ENCODE results near the gene INPP5D.
A peak's percentile ranks its signal among the peaks of the same experiment; 100 is the strongest.
"Not testable (repeated sequence)": the region's sequence is repeated elsewhere in the genome, so short reads cannot be mapped to it uniquely, and the experiment has no call there.

The INPP5D gene

DNA sequence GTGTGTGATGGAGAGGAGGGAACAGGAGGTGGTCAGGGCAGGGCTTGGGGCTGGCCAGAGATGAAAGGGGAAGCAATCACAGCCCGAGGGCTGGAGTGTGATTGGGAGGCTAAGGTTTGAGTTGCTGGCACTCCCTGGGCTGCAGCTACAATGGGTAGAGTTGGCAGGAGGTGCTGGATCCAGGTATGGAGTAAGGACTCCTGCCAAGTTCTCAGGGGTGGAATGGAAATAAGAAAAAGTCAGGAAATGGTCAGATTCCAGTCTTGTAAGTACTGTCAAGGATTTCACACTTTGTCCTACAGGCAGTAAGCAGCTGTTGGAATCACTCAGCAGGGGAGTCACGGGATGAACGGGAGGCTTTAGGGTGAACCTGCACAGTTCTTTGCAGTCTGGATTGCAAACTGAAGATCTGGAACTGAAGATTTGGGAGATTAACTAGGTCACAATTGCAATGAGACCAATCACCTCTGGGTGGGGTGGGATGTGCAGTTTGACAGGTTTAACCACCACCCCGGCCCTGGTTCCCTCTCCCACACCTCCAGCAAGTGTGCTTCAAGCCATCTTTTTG is 10.9 kb upstream of the INPP5D start:
- in situ Hi-C loops (cut with HindIII; ENCODE audit: low pct_ligation_motif_present, low pct_unique_long_range_greater_than_20kb, low sequenced_read_pairs), result no loop called here
- DNase-seq, result no peak

DNA sequence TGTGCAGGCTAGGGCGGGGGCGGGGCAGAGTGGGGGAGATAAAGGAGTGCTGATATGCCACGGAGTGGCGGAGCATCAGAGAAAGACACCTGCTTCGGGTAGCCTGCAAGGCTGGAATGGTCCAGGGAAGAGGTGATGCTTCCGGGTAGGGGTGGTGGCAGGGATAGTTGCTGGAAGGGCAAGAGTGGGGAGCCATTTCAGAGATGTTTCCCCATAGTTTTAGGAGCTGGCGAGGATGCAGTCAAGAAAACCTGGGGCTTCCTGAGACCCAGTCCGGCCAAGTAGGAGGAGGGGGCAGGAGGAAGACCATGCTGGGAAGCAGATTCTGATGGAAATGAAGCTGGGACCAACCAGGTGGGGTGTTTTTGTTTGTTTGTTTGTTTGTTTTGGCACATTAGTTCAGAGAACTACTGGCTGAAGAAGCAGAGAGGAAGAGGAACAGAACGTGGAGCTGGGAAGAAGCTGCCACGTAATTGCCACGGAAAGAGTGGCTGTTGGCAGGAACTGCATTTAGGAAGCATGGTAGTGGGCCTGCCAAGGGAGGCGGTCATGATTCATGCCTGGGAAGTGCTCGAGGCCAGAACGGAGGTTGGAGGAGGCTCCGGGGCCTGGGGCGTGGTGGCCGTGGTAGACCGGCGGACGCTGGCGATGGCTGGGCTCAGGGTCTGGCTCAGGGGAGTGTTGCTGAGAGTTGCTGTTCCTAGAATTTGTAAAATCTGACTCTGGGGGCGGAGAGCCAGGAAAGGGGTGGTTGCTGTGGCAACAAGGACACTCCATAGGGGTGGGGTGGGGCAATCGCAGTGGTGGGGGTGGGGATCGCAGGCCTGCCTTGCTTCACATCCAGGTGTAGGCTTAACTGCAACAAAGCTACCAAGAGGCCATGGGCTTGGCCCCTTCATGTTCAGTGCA is 8.6 kb upstream of the INPP5D start:
- no peak for DNase-seq
- in situ Hi-C loops (cut with HindIII; ENCODE audit: low pct_ligation_motif_present, low pct_unique_long_range_greater_than_20kb, low sequenced_read_pairs), result no loop called here

DNA sequence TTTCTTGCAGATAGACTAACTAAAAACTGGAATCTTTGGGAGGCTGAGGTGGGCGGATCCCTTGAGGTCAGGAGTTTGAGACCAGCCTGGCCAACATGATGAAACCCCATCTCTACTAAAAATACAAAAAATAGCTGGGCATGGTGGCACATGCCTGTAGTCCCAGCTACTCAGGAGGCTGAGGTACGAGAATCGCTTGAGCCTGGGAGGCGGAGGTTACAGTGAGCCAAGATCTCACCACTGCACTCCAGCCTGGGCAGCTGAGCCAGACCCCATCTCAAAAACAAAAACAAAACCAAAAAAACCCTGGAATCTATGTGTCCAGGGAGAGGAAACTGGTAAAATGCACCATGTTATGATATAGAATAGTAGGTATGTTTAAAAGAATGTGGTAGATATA is 7.6 kb upstream of the INPP5D start:
- DNase-seq; in situ Hi-C loops (cut with HindIII; ENCODE audit: low pct_ligation_motif_present, low pct_unique_long_range_greater_than_20kb, low sequenced_read_pairs): not testable (repeated sequence)

DNA sequence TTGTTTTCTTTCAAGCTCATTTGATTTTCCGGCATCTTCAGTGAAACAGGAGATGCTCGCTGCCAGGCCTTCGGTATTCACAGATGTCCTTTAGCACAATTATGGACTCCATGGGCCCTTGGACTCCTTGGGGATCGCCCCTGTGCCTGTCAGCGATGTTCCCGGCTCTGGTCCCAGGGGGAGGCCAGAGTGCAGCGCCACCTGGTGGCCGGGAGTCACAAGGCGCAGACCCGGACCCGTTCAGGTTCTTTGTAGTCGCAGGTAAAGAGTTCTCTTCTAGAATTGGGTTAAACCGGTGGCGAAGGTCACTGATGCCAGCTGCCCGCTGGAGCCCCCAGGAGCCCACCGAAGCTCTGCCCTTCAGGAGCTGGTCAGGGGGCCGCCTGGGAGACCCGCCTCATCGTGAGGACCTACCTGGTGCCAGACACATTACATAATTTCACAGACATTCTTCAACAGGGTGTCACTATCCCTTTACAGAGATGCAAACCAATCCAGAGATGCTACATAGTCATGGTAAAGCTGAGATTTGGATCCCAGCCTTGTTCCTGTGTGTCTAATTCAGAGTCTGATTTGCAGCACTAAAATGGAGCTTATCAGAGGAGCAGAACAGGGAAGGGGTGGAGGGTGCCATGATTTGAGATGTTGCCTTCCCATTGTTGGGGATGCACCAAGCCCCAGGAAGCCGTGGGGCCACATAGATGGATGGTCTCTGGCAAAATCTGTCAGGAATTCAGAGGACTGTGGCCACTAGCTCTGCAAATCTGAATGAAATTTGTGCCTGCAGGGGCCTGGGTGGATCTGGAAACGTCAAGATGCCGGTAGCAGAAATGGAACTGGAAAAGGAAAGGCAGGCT is 6.0 kb upstream of the INPP5D start:
- peak; percentile 60 for DNase-seq
- in situ Hi-C loops (cut with HindIII; ENCODE audit: low pct_ligation_motif_present, low pct_unique_long_range_greater_than_20kb, low sequenced_read_pairs), result no loop called here

DNA sequence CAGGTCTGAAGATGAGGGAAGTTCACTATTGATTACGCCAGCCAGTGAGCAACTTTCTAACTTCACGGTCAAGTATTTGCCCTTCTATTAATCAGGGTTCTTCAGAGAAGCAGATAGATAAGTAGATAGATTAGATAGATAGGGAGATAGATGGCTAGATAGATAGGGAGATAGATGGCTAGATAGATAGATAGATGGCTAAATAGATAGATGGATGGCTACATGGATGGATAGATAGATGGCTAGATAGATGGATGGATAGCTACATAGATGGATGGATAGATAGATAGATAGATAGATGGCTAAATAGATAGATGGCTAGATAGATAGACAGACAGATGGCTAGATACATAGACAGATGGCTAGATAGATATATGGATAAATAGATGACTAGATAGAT is 4.8 kb upstream of the INPP5D start:
- in situ Hi-C loops (cut with HindIII; ENCODE audit: low pct_ligation_motif_present, low pct_unique_long_range_greater_than_20kb, low sequenced_read_pairs), result no loop called here
- DNase-seq, result no peak

DNA sequence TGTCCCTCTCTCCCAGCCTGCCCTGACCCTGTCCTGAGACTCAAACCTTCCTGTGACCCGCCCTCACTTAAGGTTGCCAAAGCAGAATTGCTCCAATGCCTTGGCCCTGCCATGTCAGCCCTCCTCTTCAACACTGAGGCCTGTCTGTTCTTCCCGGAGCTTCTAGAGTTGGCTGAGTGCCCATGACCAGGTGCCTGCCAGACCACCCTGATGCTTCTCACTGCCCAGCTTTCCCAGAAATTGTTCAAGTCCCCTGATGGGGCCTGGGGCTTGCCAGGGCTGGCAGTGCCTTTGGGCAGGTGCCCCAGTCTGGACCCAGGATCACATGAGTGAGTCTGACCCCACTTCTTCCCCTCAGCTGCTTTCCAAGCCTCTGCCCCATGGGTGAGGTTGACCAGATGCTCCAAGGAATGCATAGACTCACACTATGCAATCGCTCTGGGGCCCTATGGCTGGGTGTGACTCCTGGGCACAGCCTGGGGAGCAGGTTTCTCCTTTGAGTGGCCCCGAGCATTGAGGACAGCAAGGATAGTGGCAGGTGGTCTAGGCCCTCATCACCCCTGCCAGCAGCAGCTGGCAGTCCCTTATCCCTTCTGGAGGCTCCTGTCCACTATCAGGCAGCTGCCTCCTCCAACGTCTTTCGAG is 3.1 kb upstream of the INPP5D start:
- no peak for DNase-seq
- in situ Hi-C loops (cut with HindIII; ENCODE audit: low pct_ligation_motif_present, low pct_unique_long_range_greater_than_20kb, low sequenced_read_pairs), result no loop called here

DNA sequence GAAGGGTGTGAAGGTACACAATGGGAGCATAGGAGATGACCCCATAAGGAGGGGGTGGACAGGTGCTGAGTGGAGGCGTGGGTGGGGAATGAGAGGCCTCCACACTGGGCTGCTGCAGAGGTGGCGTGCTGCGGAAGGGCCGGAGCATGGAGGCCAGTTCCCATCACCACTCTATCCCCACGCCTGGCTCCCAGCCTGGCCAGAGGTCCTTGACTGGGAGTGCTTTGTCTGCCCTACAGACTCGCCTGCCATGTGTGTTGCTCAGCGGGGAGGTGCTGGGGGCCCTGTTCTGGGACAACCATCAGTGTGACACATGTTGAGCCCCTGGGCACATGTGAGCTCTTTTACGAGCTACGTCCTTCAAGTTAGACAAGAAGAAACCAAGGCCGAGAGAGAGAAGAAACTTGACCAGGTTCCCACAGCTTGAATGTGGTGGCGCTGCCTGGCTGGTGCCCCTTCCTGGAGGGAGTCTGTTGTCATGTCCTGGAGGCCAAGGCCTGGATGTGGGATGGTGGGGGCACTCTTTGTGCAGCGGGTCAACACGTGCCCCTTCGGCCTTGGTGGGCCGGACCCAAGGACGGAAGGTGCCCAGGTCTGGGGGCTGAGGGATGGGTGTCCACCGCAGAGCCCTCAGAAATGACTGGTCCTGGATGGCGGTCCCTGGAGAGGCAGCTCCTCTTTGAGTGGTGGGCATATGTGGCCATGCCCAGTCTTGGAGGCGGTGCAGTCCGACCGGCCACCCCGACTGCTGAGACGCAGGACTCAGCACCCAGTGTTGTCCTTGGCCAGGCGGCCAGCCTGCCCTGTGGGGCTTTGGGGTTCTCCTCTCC is 1.2 kb upstream of the INPP5D start:
- in situ Hi-C loops (cut with HindIII; ENCODE audit: low pct_ligation_motif_present, low pct_unique_long_range_greater_than_20kb, low sequenced_read_pairs), result no loop called here
- no peak for DNase-seq

DNA sequence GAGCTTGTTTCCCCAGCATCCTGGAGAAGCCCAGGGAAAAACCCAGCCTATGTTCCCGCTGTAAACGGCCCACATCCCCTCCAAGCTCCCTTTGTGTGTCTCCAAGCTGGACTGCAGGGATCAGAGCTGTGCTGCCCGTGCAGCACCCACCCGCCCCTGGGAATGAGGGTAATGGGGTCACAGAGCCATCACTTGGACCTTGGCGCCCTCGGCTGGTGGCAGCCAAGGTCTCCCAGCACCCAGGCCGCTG is 670 bp upstream of the INPP5D start:
- in situ Hi-C loops (cut with HindIII; ENCODE audit: low pct_ligation_motif_present, low pct_unique_long_range_greater_than_20kb, low sequenced_read_pairs), result no loop called here
- no peak for DNase-seq

DNA sequence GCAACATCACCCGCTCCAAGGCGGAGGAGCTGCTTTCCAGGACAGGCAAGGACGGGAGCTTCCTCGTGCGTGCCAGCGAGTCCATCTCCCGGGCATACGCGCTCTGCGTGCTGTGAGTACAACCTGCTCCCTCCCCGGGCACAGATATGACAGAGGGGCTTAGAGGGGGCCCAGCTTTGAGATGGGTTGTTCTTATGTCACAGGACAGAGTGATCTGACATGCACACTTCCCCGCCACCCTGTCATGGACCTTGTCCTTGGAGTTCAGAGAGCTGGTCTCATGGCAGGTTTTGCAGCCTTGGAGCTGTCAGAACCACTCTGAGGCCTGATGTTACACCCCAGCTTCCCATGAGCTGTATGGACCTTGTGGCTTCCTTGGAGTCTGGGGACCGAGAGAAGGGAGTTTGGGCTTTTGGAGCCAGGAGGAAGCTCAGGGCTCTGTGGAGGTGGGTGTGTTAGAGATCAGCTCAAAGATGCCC is 398 bp downstream of the INPP5D start:
- no peak for DNase-seq
- in situ Hi-C loops (cut with HindIII; ENCODE audit: low pct_ligation_motif_present, low pct_unique_long_range_greater_than_20kb, low sequenced_read_pairs), result no loop called here

DNA sequence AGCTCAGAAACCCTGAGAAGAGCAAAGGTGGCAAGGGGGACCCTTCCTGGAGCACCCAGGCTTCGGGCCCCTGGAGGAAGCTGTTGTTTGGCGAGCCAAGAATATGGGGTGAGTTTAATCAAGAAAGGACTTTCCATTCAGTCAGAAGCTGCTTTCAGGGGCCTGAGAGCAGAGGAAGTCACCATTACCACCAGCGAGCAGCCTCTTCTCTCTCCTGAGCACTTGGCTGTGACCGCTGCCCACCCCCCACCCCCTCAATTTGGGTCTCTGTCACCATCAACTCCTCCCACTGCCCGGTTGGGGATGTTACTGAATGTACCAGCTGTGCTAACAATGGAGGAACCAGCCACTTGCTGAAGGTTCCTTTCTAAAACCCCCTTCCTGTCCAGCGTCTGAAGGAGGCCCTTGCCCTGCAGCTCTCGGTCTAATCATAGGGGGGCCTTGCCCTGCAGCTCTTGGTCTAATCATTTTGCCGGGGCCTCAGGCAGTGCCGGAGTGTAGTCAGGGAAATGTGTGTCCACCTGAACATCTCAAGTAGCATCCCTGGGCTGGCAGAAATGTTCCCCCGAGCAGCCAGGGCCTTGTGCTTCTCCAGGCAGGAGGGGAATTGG is 943 bp downstream of the INPP5D start:
- no peak for DNase-seq
- in situ Hi-C loops (cut with HindIII; ENCODE audit: low pct_ligation_motif_present, low pct_unique_long_range_greater_than_20kb, low sequenced_read_pairs), result no loop called here

DNA sequence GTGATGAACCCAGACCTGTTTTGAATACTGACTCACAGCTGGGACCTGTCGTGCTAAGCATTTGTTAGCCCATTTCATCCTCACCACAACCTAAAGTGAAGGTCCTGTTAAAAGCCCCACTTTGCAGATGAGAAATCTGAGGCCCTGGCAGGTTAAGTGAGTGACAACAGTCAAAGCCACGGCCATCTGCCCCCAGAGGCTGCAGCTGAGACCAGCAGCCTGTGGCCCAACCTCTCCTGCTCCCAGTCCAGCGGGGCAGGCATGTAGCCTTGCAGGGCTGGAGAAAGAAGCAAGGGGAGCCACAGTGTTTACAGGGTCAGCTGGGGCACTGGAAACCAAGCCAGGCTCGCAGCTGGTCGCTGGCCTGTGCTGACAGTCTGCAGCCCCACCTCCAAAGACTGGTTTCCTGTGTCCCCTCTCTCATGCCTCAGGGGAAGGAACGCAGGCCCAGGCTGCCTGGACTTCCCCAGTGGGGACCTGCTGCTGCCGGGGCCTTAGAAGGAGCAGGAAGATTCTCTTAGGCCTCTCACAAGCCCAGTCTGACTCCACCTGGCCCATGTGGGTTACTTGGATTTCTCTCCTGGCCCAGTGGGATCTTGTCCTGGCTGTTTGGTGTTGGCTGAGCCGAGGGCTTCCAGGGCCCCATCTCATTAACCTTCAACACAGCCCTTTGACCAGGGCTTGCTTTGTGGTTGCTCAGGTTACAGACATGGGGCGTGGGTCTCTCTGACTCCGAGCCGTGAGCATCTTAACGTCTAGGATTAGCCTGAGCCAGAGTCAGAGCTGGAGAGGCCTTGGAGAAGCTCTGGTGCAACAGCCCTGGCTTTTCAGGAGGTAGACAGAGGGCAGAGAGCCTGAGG is 1.7 kb downstream of the INPP5D start:
- in situ Hi-C loops (cut with HindIII; ENCODE audit: low pct_ligation_motif_present, low pct_unique_long_range_greater_than_20kb, low sequenced_read_pairs), result no loop called here
- no peak for DNase-seq

DNA sequence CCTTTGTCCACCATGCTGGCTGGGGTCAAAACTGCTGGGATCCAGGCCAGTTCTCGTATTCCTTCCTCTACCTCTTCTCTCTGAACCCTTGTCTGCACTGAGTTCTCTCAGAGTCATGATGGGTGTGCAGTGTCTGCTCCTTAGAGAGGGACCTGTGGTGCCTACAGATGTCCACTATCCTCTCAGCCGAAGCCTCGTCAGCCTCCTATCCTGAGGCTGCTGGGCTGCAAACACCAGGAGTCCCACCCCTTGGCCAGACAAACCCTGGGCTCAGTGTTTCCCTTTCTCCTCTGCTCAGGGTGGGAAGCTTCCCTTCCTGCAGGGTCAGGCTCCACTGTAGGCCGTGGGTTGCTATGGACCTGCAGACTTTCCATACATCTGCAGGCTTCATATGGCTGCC is 2.3 kb downstream of the INPP5D start:
- in situ Hi-C loops (cut with HindIII; ENCODE audit: low pct_ligation_motif_present, low pct_unique_long_range_greater_than_20kb, low sequenced_read_pairs), result no loop called here

DNA sequence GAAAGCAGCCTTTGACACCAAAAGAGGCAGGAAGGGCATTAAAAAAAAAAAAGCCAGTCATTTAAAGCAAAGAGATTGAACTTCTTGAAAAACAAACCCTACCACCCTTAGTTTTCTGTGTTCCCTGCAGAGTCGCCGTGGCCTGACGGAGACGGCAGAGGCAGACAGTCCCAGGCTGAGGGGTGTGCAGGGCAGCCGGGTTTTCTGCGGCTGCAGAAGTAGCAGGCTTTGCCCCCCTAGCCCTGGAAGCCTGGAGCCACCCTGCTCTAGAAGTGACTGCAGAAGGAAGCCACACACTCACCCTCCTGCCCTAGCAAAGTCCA is 2.8 kb downstream of the INPP5D start:
- in situ Hi-C loops (cut with HindIII; ENCODE audit: low pct_ligation_motif_present, low pct_unique_long_range_greater_than_20kb, low sequenced_read_pairs), result no loop called here

More for the DNA sequence above, 2.3 kb downstream of the INPP5D start:
- no peak for DNase-seq

DNA sequence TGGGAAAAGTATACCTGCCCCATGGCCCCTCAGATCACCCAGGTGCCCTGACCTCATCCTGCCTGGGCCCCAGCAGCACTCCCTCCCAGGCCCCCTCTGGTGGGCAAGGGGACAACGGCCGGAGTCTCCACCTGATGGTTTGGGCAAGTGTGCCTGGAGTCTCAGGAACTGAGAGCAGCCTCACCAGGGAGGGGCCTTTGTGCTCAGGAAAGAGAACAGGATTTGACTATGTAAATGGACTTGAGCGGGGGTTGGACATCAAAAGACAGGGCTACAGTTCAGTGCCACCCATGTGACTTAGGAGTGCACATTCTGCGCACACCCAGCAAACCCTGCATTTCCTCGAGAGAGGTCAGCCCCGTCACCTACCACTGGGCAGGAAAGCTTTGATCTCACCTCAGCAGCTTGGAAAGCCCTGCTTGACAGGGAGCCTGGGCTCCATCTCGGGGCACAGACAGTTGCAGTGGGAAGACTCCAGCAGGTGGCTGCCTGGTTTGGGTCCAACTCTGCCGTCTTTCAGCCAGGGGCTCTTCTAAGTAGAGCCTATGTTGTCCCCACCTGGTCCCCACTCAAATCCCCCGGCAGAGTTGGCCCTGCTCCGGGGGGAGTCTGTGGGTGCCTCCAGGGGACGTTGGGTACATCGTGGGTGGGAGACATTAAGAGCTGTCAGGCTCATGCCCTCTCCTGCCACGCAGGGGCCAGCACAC is 3.3 kb downstream of the INPP5D start:
- DNase-seq, result no peak
- in situ Hi-C loops (cut with HindIII; ENCODE audit: low pct_ligation_motif_present, low pct_unique_long_range_greater_than_20kb, low sequenced_read_pairs), result no loop called here

More for the DNA sequence above, 2.8 kb downstream of the INPP5D start:
- no peak for DNase-seq

DNA sequence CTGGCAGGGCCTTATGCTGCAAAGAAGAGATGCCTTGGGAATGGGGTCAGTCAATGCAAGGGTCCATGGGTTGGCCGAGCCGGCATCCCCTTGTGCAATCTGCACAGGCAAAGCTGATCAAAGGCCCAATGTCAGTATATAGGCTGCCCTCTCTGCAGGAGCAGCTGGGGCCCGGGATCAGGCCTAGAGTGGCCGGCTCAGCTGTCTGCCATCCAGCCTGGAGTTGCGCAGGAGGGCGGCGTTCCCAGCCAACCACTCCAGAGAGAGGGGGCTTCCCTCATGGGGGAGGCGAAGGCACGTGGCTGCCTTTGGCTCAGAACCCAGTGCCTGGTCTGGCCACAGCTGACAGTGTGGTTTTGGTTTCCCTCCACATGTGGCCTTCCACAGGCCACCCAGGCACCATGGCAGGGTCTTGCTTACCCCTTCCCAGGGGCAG is 3.9 kb downstream of the INPP5D start:
- in situ Hi-C loops (cut with HindIII; ENCODE audit: low pct_ligation_motif_present, low pct_unique_long_range_greater_than_20kb, low sequenced_read_pairs), result no loop called here
- no peak for DNase-seq

DNA sequence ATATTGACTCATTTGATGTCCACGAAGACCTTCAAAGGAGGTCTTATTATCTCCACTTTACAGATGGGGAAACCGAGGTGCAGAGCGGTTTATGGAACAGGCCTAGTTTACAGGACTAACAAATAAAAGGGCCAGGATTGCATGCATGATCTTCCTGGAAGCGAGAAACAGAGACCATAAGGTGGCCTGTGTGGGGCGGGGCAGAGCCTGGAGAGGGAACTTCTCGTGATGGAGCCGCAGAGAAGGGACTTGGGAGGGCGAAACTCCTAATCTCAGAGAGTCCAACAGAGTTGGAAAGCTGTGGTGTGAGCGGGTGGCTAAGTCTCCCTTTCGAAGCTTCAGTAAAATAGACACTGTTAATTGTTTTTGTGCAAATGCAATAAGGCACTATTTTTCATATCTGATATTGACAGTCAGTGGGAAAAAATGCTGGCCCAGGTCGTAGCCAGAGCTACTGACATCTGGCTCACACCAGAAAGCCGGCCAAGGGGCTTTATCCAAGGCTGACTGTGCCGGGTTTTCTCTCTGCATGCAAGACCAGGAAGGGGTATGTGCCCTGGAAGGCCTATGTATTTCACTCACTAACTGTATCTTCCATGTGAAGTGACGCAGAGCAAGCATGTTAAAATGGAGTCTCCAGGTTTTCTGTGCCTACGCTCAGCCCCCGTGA is 4.5 kb downstream of the INPP5D start:
- in situ Hi-C loops (cut with HindIII; ENCODE audit: low pct_ligation_motif_present, low pct_unique_long_range_greater_than_20kb, low sequenced_read_pairs), result no loop called here
- no peak for DNase-seq
